ENCODE measurements around the gene C10orf90. TPM values are rescaled to one million over a fixed set of nuclear protein-coding genes. Genes with fewer than 3 reads are reported as not detected.

Gene C10orf90
- total RNA-seq, 2 donors from 2014 or later = not detected

DNA sequence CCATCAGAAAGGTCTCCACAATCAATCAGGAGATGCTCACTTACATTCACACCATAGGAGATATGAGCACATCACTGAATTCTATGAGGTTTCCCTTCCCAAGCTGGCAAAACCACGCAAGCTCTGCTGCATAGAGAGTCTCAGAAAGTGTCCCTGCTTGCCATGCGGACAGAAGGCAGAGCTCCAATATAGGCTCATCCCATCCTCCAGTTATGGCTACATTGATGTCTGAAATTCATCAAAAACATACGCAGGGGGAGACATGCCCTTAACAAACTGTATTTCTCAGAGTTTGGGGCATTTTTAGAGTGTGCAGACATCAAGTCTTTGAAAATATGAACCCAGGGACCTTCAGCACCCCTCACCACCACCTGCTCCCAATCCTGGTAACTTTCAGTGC lies 2.9 kb downstream of the C10orf90 start:
- H3K4me3 Mint-ChIP-seq = no peak overlapping the region
- no peak for DNase-seq
- peaks cover 9% of the 10 kb centered on the region for H3K4me1 Mint-ChIP-seq (ENCODE audit: low read depth)
- H3K27me3 Mint-ChIP-seq (ENCODE audit: low read depth) = peaks cover 7% of the 10 kb centered on the region
- H3K27ac Mint-ChIP-seq = no peak overlapping the region
- peaks cover 0 to 5% of the 10 kb centered on the region in 2 donors for H3K9me3 Mint-ChIP-seq
- ATAC-seq (replicated peaks in 1 of 2) = no peak
- peaks cover 0 to 2% of the 10 kb centered on the region in 2 donors for H3K36me3 Mint-ChIP-seq (ENCODE audit: insufficient read depth in 2 of 2)

DNA sequence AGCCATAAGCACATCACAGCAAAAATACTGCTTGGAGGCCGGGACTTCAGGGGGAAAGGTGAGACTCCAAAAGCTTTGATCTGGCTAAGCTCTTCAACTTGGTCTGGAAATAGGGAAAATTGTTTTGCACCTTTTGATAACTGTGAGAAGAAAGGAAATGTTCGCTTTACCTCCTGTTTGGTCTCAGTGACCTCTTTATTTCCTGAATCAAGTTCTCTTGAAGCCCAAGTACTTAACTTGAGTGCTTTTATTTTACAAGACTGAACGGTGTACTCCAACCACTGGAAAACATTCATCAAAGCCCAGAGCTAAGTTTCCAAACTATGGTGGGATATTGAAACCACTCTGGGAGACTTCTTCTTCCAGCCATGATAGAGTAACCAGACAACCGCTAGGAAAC lies 5.3 kb downstream of the C10orf90 start:
- no peak for ATAC-seq (replicated peaks in 1 of 2)
- Mint-ChIP-seq H3K4me1 (ENCODE audit: low read depth) (peaks cover 9% of the 10 kb centered on the region), H3K36me3 (ENCODE audit: insufficient read depth in 2 of 2) (no peaks in the 10 kb centered on the region), H3K27ac (no peak overlapping the region), H3K4me3 (no peak overlapping the region), H3K27me3 (ENCODE audit: low read depth) (peaks cover 7% of the 10 kb centered on the region), H3K9me3 (no peaks in the 10 kb centered on the region)
- no peak for DNase-seq

DNA sequence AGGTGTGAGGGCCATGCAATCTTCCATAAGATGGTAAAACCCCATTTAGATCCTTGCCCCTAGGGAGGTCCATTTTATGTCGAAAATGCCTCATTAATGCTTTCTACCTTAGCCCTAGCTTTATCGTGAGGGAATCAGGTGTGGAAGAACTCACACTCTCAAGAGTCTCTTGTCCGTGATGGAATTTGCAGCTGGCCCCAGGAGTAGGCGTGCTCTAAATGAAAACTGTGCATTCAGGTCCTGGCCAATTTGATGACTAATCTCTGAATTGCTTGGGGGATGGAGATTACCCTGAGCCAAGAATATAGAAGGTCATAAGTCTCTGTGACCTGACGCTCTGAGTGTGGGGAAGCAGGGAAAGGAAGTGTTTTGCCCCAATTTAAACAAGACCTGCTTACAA lies 6.6 kb downstream of the C10orf90 start:
- DNase-seq = no peak
- H3K27me3 Mint-ChIP-seq (ENCODE audit: low read depth) = peaks cover 14% of the 10 kb centered on the region
- no peaks in the 10 kb centered on the region for H3K36me3 Mint-ChIP-seq (ENCODE audit: insufficient read depth in 2 of 2)
- no peak overlapping the region for H3K27ac Mint-ChIP-seq
- H3K9me3 Mint-ChIP-seq = peaks cover 0 to 1% of the 10 kb centered on the region in 2 donors
- peak overlapping the region in 1 of 2 donors; percentile 24 for H3K4me3 Mint-ChIP-seq
- H3K4me1 Mint-ChIP-seq (ENCODE audit: low read depth) = peaks cover 9% of the 10 kb centered on the region
- ATAC-seq (replicated peaks in 1 of 2) = peak in 1 of 2 donors; percentile 53

DNA sequence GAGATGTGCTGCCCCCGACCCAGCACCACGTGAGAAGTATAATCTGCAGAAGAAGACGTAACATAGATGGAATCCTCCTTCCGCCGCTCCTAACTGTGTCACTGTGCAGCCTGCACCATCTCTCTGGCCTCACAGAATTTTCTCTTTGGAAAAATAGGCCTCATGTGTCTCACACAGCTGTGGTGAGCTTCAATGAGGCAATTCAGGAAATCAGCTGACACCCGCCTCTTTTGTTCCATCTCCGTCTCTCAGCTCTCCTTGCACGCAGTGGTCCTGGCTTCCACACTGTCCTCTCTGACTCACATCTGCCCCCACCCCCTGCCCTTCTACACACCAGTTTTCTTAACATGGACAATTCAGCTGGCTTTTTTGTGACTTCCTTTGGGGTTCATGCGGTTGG lies 7.2 kb downstream of the C10orf90 start:
- H3K27ac Mint-ChIP-seq = no peak overlapping the region
- no peaks in the 10 kb centered on the region for H3K36me3 Mint-ChIP-seq (ENCODE audit: insufficient read depth in 2 of 2)
- peaks cover 14% of the 10 kb centered on the region for H3K27me3 Mint-ChIP-seq (ENCODE audit: low read depth)
- ATAC-seq (replicated peaks in 1 of 2) (peak; percentile 49 to 73), DNase-seq (peak; percentile 0 to 7)
- H3K9me3 Mint-ChIP-seq = peaks cover 0 to 2% of the 10 kb centered on the region in 2 donors
- peak overlapping the region in 1 of 2 donors; percentile 37 for H3K4me3 Mint-ChIP-seq
- H3K4me1 Mint-ChIP-seq (ENCODE audit: low read depth) = peaks cover 9% of the 10 kb centered on the region

DNA sequence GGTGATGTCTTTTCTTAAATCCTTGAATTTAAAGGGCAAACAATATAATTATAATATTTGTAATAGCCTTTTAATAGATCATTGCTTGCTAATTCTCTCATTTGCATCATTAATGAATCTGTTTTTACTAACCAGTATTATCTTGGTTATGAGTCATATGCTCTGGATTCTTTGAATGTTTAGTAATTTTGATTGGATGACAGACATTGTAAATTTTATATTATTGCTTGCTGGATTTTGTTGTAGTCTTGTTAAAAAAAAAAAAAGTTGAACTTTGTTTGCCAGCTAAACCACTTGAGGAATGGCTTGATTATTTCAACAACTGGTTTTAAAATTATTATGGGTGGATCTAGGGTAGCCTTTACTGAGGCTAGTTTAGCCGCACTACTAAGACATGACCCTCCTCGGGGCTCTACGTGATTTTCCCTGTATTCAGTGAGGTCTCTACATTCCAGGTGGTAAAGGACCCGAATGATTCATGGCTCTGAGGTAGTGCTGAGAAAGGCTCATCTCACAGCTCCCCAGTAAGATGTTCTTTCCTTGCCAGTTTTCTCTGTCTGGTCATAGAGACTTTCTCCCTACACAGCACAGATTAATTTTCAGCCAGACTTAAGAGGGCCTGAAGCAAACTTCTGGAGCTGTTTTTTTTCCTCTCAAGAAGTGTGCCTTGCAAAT lies 8.5 kb downstream of the C10orf90 start:
- peaks cover 0 to 2% of the 10 kb centered on the region in 2 donors for H3K9me3 Mint-ChIP-seq
- peaks cover 9% of the 10 kb centered on the region for H3K4me1 Mint-ChIP-seq (ENCODE audit: low read depth)
- no peak overlapping the region for H3K27ac Mint-ChIP-seq
- no peak overlapping the region for H3K4me3 Mint-ChIP-seq
- H3K27me3 Mint-ChIP-seq (ENCODE audit: low read depth) = peaks cover 14% of the 10 kb centered on the region
- H3K36me3 Mint-ChIP-seq (ENCODE audit: insufficient read depth in 2 of 2) = no peaks in the 10 kb centered on the region
- DNase-seq (no peak), ATAC-seq (replicated peaks in 1 of 2) (no peak)

- no peak overlapping the region for H3K4me3 Mint-ChIP-seq
- H3K4me1 Mint-ChIP-seq (ENCODE audit: low read depth) = peaks cover 9% of the 10 kb centered on the region
- ATAC-seq (replicated peaks in 1 of 2) = no peak
- no peaks in the 10 kb centered on the region for H3K36me3 Mint-ChIP-seq (ENCODE audit: insufficient read depth in 2 of 2)
- H3K27ac Mint-ChIP-seq = no peak overlapping the region
- H3K9me3 Mint-ChIP-seq = peaks cover 0 to 2% of the 10 kb centered on the region in 2 donors
- peaks cover 14% of the 10 kb centered on the region for H3K27me3 Mint-ChIP-seq (ENCODE audit: low read depth)
- no peak for DNase-seq
Measured at GRCh38 chr10:126661356-126661755, 9.1 kb downstream of the C10orf90 start.

DNA sequence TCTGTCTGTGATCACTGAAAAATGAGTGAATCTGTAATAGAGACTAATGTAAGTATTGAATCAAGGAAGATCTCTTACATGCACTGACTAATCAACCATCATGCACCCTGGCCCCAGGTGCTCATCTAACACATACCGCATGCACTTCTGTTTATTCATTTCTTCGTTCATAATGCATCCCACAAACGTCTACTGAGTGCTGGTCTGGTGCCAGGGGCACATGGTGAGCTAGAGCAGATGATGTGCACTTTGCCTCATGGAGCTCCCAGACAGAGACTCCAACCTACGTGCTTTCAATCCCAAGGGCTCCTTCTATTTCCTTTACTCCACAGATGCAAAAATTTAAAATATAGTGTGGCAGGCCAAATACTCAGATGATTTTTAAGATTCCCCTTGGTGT lies 10.7 kb downstream of the C10orf90 start:
- ATAC-seq (replicated peaks in 1 of 2) (no peak), DNase-seq (no peak)
- Mint-ChIP-seq H3K27ac (no peak overlapping the region), H3K9me3 (peaks cover 0 to 2% of the 10 kb centered on the region in 2 donors), H3K36me3 (ENCODE audit: insufficient read depth in 2 of 2) (no peaks in the 10 kb centered on the region), H3K4me3 (no peak overlapping the region), H3K27me3 (ENCODE audit: low read depth) (peaks cover 7% of the 10 kb centered on the region), H3K4me1 (ENCODE audit: low read depth) (peaks cover 9% of the 10 kb centered on the region)

- no peak for ATAC-seq (replicated peaks in 1 of 2)
- Mint-ChIP-seq H3K4me1 (ENCODE audit: low read depth) (peaks cover 14% of the 10 kb centered on the region), H3K4me3 (no peak overlapping the region), H3K9me3 (peaks cover 0 to 2% of the 10 kb centered on the region in 2 donors), H3K27me3 (ENCODE audit: low read depth) (peaks cover 7% of the 10 kb centered on the region), H3K36me3 (ENCODE audit: insufficient read depth in 2 of 2) (no peaks in the 10 kb centered on the region), H3K27ac (no peak overlapping the region)
- no peak for DNase-seq
Measured at GRCh38 chr10:126658928-126659327, 11.6 kb downstream of the C10orf90 start.

GRCh38 chr10:126654579-126654978 lies 15.9 kb downstream of the C10orf90 start:
- peaks cover 5% of the 10 kb centered on the region for H3K4me1 Mint-ChIP-seq (ENCODE audit: low read depth)
- H3K27me3 Mint-ChIP-seq (ENCODE audit: low read depth) = peaks cover 2% of the 10 kb centered on the region
- H3K27ac Mint-ChIP-seq = no peak overlapping the region
- no peaks in the 10 kb centered on the region for H3K36me3 Mint-ChIP-seq (ENCODE audit: insufficient read depth in 2 of 2)
- no peak overlapping the region for H3K4me3 Mint-ChIP-seq
- DNase-seq (no peak), ATAC-seq (replicated peaks in 1 of 2) (peak in 1 of 2 donors; percentile 48)
- H3K9me3 Mint-ChIP-seq = peaks cover 0 to 2% of the 10 kb centered on the region in 2 donors

GRCh38 chr10:126651467-126651866 lies 19.0 kb downstream of the C10orf90 start:
- no peaks in the 10 kb centered on the region for H3K27me3 Mint-ChIP-seq (ENCODE audit: low read depth)
- peaks cover 0 to 1% of the 10 kb centered on the region in 2 donors for H3K9me3 Mint-ChIP-seq
- H3K4me1 Mint-ChIP-seq (ENCODE audit: low read depth) = peaks cover 5% of the 10 kb centered on the region
- no peak overlapping the region for H3K4me3 Mint-ChIP-seq
- no peak overlapping the region for H3K27ac Mint-ChIP-seq
- no peaks in the 10 kb centered on the region for H3K36me3 Mint-ChIP-seq (ENCODE audit: insufficient read depth in 2 of 2)
- ATAC-seq (replicated peaks in 1 of 2) (no peak), DNase-seq (no peak)

DNA sequence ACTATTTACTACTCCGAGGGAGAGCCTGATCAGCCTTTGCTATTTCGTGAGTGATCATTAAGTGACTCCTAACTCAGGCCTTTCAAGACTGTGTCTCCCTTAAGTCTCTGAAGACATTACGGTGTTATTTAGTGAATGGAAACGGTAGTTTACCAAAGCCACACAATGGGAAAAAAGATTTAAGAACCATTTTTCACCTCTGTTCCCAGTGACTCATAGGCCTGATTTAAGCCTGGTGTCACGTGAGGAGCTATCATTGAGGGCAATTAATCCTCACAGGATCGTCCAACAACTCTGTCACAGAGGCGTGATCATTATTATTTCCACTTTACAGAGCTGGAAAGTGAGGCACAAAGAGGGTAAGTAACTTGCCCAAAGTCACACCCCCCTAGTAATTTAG lies 20.3 kb downstream of the C10orf90 start:
- Mint-ChIP-seq H3K4me3 (no peak overlapping the region), H3K27ac (no peak overlapping the region), H3K27me3 (ENCODE audit: low read depth) (no peaks in the 10 kb centered on the region), H3K36me3 (ENCODE audit: insufficient read depth in 2 of 2) (no peaks in the 10 kb centered on the region), H3K4me1 (ENCODE audit: low read depth) (peaks cover 5% of the 10 kb centered on the region), H3K9me3 (peaks cover 0 to 1% of the 10 kb centered on the region in 2 donors)
- DNase-seq = no peak
- ATAC-seq (replicated peaks in 1 of 2) = no peak

DNA sequence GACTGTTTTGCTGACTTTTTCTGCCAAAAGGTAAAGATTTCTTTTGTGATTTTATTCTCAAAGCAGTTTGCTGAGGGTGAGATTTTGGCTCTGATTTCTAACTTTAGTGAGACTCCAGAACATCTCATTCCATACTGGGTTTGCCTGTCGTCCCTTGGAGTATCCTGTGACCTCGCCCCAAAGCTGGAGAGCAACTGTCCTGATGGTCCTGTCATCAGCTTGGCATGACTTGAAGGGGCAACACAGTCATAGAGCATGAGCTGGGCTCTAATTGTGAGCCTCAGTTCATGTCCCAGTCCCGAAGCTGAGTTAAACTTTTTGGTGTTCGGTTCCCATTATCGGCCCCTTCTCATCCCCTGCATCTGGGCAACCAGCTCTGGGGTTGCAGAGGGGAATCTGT lies 23.4 kb downstream of the C10orf90 start:
- H3K4me3 Mint-ChIP-seq = no peak overlapping the region
- no peaks in the 10 kb centered on the region for H3K27me3 Mint-ChIP-seq (ENCODE audit: low read depth)
- H3K36me3 Mint-ChIP-seq (ENCODE audit: insufficient read depth in 2 of 2) = no peaks in the 10 kb centered on the region
- no peaks in the 10 kb centered on the region for H3K4me1 Mint-ChIP-seq (ENCODE audit: low read depth)
- H3K27ac Mint-ChIP-seq = no peak overlapping the region
- ATAC-seq (replicated peaks in 1 of 2) = no peak
- H3K9me3 Mint-ChIP-seq = peaks cover 1% of the 10 kb centered on the region in 2 donors
- no peak for DNase-seq

DNA sequence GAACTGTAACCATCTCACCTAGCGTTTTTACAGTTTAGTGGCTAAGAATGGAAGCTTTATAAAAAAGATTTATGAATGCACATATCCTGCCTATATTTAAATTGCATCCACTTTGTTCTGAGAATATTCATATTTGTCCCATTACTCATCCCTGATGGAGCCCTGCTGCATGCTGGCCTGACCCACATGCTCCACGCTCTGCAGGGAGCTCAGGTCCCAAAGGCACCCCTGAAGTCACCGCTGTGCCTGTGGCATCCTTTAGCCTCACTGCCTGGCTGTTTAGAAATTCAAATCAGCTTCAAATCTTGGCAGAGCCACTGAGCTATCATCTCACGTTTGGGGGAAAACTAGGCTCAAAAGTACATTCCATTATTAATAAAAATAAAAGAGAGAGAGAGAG lies 24.4 kb downstream of the C10orf90 start:
- DNase-seq = no peak

DNA sequence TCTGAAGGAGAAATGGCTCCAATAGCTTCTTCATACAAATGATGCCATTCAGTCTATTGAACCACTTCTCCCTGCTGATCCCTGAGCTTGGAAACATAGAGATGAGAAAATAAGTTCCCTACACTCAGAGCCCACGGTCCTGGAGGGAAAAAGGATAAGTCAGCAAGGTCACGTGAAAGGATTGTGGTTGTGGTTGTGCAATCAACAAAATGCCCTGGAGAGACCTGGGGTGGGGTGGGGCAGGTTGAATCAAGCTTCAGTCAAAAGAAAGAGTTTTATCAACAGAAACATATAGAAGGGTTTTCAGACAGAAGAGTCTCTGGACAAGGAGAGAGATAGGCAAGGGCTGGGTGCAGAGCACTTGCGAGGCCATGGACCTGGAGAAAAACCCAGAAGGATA lies 30.1 kb downstream of the C10orf90 start:
- no peak for ATAC-seq (replicated peaks in 1 of 2)
- no peaks in the 10 kb centered on the region for H3K4me1 Mint-ChIP-seq (ENCODE audit: low read depth)
- H3K27ac Mint-ChIP-seq = no peak overlapping the region
- H3K36me3 Mint-ChIP-seq (ENCODE audit: insufficient read depth in 2 of 2) = no peaks in the 10 kb centered on the region
- no peak for DNase-seq
- peaks cover 1 to 3% of the 10 kb centered on the region in 2 donors for H3K9me3 Mint-ChIP-seq
- H3K4me3 Mint-ChIP-seq = no peak overlapping the region
- no peaks in the 10 kb centered on the region for H3K27me3 Mint-ChIP-seq (ENCODE audit: low read depth)

More for the DNA sequence above, 24.4 kb downstream of the C10orf90 start:
- H3K4me1 Mint-ChIP-seq (ENCODE audit: low read depth) = no peaks in the 10 kb centered on the region
- no peak for ATAC-seq (replicated peaks in 1 of 2)
- peaks cover 1% of the 10 kb centered on the region in 2 donors for H3K9me3 Mint-ChIP-seq
- H3K4me3 Mint-ChIP-seq = no peak overlapping the region
- H3K27me3 Mint-ChIP-seq (ENCODE audit: low read depth) = no peaks in the 10 kb centered on the region
- H3K36me3 Mint-ChIP-seq (ENCODE audit: insufficient read depth in 2 of 2) = no peaks in the 10 kb centered on the region
- no peak overlapping the region for H3K27ac Mint-ChIP-seq

Data from activated T-cell treated with anti-CD3 and anti-CD28 coated beads, Interleukin-2, amount 50 U/mL, for 72 hours (primary cell).